T-helper 22 cell (primary cell): ENCODE results near the gene SLC35E2B.
"Not testable (repeated sequence)": the region's sequence is repeated elsewhere in the genome, so short reads cannot be mapped to it uniquely, and the experiment has no call there.

Experiments
- DNase-seq: peaks from one replicate; pipeline ENCODE4 v3.0.0-alpha.2; 2020; ENCODE audit warnings: low read depth

SLC35E2B gene

GRCh38 chr1:1703796-1704195 is 11.2 kb upstream of the SLC35E2B start:
- DNase-seq = no peak

- not testable (repeated sequence) for DNase-seq
These were observed 9.9 kb upstream of the SLC35E2B start for GRCh38 chr1:1702506-1702905.

- DNase-seq = not testable (repeated sequence)
These were observed 8.0 kb upstream of the SLC35E2B start for GRCh38 chr1:1700557-1700956.

GRCh38 chr1:1700067-1700466 is 7.5 kb upstream of the SLC35E2B start:
- not testable (repeated sequence) for DNase-seq

GRCh38 chr1:1699061-1699460 is 6.5 kb upstream of the SLC35E2B start:
- DNase-seq = not testable (repeated sequence)

- DNase-seq = not testable (repeated sequence)
These were observed 5.0 kb upstream of the SLC35E2B start for GRCh38 chr1:1697358-1698183.

GRCh38 chr1:1696431-1697357 is 4.1 kb upstream of the SLC35E2B start:
- not testable (repeated sequence) for DNase-seq

- DNase-seq = peak; percentile 75
These were observed 276 bp downstream of the SLC35E2B start for GRCh38 chr1:1692324-1692713.

GRCh38 chr1:1691443-1691842 is 1.2 kb downstream of the SLC35E2B start:
- not testable (repeated sequence) for DNase-seq

GRCh38 chr1:1689526-1689925 is 3.1 kb downstream of the SLC35E2B start:
- DNase-seq = not testable (repeated sequence)

GRCh38 chr1:1687846-1688245 is 4.7 kb downstream of the SLC35E2B start:
- no peak for DNase-seq

- DNase-seq = no peak
These were observed 8.4 kb downstream of the SLC35E2B start for GRCh38 chr1:1684031-1684681.

GRCh38 chr1:1683104-1683905 is 9.3 kb downstream of the SLC35E2B start:
- DNase-seq = no peak

GRCh38 chr1:1680912-1681273 is 11.7 kb downstream of the SLC35E2B start:
- no peak for DNase-seq

- no peak for DNase-seq
These were observed 12.3 kb downstream of the SLC35E2B start for GRCh38 chr1:1680031-1680911.

GRCh38 chr1:1678581-1679380 is 13.8 kb downstream of the SLC35E2B start:
- no peak for DNase-seq

GRCh38 chr1:1677718-1678580 is 14.6 kb downstream of the SLC35E2B start:
- no peak for DNase-seq

GRCh38 chr1:1676087-1676486 is 16.5 kb downstream of the SLC35E2B start:
- not testable (repeated sequence) for DNase-seq

GRCh38 chr1:1675218-1675617 is 17.4 kb downstream of the SLC35E2B start:
- not testable (repeated sequence) for DNase-seq
